GM15510 (cell line): ENCODE measurements around the gene EMC8.

Experiments
- POLR2A ChIP-seq: IDR thresholded peaks from 3 replicates; pipeline ENCODE4 v1.6.1; 2011; ENCODE audit warnings: borderline replicate concordance; ENCODE audit not compliant: insufficient read length; ENCODE audit errors: extremely low read depth

EMC8 gene

DNA sequence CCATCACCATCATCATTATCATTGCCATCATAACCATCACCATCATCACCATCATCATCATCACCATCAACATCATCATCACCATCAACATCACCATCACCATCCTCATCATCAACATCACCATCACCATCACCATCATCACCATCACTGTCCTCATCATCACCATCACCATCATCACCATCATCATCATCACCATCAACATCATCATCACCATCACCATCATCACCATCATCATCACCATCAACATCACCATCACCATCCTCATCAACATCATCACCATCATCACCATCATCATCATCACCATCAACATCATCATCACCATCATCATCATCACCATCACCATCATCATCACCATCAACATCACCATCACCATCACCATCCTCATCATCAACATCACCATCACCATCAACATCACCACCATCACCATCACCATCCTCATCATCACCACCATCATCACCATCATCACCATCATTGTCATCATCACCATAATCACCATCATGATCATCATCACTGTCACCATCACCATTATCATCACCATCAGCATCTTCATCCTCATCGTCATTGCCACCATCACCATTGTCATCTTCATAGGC, 24.1 kb upstream of the EMC8 start:
- TF ChIP-seq POLR2A, result no peak

DNA sequence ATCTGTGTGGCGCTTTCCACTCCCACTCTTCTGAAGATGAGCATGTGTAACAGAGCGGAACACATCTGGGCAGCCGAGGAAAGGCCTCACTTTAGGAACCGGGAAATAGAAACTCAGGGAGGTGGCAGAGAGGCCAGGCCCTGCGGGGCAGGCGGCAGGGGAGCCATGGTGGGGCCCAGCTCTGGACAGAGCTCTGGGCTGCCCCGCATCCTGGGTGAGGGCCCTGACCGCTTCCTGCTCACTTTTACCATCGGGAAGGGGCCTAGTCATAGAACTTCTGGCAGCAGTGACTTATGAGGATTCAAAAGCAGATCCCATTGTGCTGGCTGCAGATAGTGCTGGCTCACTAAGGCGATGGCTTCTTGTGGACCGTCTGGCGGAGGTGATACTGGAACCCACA, 22.8 kb upstream of the EMC8 start:
- no peak for TF ChIP-seq POLR2A

DNA sequence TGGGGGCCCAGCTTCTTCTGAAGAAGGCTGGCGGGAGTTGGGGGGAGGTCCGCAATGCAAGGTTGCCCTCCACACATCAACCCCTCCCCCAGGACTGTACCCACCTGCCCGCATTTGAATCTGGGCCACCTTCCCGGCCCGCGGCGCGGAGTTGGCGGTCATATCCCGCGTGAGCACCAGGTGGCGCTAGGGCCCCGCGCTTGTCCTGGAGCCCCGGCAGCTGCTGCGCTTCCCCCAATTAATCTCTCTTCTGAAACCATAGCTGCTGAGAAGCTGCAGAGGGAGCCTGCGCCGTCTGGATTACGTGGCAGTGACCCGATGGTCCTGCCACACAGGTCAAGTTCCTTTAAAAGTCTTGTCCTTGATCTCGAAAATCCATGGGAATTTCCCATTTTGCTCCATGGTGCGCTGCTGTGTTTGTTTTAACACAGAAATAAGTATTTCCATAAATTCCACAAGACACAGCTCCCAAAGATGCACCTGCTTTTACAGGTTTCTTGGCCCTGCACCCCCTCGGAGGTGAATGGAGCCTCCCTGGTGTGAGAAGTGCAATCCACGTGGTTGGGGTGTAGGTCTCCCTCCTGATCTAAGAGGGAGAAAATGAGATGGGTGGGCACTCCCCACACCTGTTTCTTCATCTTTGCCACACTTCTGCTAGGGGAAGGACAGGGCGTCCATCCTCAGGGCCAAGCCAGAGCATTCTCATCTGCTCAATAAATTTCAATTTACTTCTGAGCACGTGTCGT, 22.2 kb upstream of the EMC8 start:
- TF ChIP-seq POLR2A, result no peak

DNA sequence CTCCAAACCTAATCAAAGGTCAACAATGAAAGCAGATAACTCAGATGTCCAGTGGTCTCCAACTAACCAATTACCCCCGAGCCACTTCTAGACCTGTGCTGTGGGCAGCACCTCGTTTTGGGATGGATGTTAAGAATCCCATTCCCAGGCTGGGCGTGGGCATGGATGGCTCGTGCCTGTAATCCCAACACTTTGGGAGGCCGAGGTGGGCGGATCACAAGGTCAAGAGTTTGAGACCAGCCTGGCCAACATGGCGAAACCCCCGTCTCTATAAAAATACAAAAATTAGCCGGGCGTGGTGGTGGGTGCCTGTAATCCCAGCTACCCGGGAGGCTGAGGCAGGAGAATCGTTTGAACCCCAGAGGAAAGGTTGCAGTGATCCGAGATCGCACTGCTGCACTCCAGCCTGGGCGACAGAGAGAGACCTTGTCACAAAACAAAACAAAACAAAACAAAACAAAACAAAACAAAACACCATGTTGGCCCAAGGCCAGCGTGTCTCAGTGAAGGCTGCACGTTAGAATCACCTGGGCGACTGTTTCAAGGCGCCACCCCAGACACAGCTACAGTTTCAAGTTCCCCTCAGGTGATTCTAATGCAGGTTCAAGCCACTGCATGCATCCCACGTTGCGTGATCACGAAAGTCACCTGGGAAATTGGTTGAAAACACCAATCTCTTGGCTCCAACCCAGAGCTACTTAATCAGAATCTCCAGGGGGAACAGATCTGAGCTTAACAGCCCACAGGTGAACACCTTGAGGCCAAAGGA, 21.4 kb upstream of the EMC8 start:
- no peak for TF ChIP-seq POLR2A

DNA sequence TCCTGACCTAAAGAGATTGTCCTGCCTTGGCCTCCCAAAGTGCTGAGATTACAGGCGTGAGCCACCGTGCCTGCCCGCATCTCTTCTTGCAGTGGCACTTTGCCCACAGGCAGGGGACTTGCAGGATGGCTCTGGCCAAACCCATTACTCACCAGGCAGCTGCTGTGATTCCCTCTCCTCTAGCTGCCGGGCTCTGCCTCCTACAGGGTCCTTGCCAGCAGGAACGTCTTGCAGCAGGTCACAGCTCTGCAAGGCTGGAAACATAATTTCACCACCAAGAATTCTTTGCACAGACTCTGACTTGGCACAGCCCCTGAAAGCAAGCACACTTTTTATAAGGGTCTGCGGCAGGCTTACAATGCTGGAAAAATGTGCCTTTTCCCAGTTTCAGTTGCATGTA, 20.4 kb upstream of the EMC8 start:
- TF ChIP-seq POLR2A, result no peak

DNA sequence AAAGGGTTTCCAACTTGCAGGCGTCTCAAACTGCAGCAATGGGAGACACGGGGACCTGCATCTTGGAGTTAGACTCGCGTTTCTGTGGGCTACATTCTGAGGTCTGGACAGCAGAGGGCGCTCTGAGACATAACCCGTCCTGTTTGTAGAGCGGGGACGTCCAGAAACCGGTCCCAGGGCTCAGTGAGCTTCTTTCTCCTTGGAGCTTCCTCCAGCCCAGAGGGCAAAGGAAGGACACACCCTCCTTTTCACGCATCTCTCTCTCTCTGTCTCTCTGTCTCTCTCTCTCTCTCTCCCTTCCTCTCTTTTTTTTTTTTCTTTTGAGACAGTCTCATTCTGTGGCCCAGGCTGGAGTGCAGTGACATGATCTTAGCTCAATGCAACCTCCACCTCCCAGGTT, 19.9 kb upstream of the EMC8 start:
- no peak for TF ChIP-seq POLR2A

DNA sequence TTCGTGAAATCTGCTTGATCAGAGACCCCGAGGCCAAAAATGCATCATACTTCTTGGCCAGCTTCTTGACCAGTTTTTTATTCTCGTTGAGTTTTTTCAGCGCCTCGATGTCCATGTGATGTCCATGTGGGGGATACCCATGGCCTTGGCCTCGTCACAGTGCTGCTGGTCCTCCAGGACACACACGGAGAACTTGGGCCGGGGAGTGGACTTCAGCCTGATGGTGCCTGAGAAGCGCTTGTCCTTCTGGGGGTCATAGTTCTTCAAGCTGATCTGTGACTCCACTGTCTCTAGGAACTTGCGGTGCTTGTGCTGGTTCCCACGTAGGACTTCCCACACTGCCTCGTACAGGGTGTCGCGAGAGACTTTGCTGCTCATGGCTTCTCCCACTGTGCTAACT, 16.8 kb upstream of the EMC8 start:
- TF ChIP-seq POLR2A, result no peak

DNA sequence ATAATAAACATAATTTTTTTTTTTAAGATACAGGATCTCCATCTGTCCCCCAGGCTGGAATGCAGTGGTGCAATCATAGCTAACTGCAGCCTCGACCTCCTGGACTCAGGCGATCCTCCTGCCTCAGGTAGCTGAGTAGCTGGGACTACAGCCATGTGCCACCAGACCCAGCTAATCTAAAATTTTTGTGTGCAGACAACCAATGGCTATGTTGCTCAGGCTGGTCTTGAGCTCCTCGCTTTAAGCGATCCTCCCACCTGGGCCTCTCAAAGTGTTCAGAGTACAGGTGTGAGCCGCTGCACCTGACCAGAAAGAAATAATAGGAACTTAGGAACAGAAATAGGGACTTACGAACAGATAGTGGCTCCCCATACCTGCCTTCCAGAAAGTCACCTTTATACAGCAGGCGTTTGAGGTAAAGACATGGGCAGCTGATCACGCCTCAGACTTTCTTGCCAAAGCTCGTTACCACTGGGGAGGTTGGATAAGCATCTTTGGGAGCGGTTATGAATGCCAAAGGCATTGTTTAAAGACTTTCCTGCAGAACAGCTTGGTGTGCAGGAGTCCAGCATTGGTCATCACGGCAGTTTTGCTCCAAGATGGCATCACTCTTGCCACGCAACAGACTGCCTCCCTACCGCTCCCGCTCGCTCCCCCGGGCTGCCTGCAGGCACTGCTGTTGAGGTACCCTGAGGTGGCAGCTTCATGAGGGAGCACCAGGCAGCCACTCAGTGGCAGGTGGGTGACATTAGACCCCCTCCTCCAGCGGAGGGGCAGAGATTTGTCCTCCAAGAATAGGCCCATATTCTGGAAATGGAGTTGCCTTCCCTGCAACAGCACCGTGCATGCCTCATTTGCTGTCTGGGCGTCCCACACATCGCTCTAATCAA, 13.7 kb upstream of the EMC8 start:
- no peak for TF ChIP-seq POLR2A

DNA sequence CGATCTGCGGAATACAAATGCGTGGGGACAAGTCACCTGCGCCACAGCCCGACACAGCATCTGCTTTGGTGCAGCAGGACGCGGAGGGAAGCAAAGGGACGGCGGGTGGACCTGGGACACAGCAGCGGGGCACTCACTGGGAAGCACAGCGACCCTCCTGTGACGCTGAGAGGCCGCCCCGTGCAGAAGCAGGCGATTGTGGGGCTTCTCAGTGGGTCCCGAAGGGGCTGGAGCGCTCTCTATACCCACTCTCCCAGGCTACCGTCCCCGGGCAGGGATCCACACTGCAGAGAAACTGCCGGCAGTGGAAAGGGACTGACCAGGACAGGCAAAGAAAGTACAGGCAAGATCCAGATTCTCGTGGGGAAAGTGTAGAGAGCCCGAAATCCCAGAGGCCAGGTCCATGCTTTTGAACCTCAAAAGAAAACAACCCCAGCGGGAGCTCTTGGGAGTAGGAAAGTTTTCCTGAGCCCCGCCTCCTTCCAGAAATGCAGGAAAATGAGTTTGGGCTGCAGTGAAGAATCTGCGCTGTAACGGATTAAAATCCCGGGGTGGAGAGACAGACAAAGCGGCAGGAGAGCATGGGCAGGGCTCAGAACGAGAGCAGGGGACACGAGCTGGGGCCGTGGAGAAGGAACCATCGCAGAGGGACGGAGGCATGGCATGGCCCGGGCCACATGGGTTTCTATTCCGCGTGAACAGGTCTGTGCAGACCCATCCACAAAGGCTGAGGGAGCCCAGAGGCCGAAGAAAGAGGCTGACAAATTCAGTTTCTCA, 12.9 kb upstream of the EMC8 start:
- no peak for TF ChIP-seq POLR2A

DNA sequence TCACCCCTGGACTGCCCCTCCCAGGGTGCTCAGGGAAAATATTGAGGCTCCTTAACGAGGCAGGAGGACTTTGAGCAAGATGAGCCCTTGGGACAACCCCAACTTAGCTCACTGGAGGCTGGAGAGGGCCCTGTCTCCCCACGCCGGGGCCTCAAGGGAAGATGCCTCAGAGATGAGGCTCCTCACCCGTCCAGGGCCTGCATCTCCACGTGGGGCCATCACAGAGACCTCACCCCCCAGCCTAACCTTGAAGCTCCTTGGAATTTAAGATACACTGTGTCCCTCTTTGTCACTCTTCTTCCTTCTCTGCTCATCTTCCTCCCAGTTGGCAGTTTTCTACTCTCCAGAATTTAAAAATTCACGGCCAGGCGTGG, 11.4 kb upstream of the EMC8 start:
- no peak for TF ChIP-seq POLR2A

DNA sequence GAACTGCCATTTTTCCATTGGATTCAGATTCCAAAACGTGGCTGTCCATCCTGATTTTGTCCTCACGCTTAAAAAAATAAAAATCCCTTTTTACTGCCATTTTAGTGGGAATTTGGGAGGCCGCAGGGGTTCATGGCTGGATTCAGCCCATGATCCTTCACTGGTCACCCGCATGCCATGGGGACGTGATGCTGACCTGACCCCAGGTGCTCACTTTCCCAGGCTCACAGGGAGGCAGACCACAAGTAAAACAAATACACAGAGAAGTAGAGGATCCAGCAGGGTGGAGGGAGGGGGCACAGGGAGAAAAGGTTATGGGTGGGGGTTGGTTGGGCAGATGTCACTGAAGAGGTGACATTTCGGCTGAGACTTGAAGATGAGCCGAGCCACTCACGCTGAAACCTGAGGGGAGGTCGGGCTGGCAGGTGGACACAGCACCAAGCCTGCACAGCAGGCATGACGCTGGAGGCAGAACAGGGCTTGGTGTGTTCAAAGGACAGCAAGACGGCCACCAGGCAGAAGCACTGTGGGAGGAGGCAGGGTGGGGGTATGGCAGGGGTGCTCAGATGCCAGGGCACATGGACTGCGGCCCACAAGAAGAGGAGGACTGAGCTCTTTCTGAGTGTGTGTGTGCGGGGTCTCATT, 10.9 kb upstream of the EMC8 start:
- no peak for TF ChIP-seq POLR2A

DNA sequence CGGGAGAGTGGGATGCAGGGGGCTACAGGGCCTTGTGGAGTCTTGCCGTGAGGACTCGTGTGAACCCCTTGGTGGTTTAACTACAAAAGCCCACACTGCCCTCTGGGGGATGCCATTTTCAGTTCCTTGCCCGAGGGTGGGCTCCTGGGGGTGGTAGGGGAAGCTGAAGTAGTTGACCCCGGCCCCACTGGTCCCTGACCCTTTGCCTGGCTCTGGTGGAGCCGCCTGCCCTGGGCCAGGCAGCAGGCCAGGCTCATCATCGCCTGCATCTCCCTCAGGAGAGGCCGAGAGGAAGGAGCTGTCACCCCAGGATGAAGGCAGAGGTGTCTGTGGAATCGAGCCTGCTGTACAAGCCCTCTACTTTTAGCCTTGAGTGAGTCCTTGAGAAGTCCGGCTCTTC, 10.3 kb upstream of the EMC8 start:
- TF ChIP-seq POLR2A, result no peak

DNA sequence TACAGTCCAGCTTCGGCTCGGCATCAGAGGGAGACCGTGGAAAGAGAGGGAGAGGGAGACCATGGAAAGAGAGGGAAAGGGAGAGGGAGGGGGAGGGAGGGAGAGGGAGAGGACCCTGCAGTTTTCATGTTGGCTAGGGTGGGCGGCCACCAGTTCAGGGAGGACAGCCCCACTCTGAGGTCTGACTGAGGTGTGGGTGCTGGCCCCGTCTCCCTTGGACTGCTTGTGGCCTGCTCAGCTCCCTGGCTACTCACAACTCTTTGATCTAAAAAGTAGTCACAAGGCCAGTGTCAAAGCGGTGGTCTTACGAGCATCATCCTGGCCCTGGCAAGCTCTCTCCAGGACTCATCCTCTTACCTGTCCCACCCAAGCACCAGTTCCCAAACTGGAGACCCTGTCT, 9.6 kb upstream of the EMC8 start:
- TF ChIP-seq POLR2A, result no peak

DNA sequence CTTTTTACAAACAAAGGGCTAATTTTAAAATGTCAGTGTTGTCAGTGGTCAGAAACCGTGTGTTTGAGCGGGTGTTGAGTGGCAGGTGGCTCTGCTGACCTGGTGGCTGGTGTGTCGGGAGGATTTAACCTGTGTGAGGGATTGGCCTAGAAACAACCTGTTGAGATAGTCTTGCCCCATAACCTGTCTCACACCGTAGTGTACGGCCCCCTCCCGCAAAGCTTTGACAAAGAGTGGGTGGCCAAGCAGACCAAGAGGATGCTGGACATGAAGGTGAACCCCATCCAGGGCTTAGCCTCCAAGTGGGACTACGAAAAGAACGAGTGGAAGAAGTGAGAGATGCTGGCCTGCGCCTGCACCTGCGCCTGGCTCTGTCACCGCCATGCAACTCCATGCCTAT, 7.2 kb upstream of the EMC8 start:
- TF ChIP-seq POLR2A, result no peak

DNA sequence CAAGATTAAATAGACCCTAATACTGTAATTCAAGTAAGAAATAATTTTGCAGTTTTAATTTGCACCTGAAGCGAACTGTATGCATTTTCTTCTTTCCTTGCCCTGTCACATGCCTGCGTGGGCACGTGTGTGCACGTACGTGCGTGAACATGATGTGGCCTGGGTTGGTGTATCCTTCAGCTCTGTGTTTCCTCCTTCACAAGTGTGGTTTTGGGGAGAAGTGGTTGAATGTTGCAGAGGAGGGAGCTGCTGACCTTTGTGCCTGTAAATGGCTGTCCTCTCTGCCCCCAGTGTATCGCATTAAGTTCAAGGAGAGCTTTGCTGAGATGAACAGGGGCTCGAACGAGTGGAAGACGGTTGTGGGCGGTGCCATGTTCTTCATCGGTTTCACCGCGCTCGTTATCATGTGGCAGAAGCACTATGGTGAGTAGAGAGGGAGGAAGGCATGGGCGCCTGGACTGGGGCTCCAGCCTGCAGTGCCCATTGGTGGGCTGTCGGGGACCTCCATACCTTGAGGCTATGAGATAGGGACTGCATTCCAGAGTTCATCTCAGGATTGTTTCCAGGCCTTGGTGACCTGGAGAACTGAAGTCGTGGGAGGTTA, 6.2 kb upstream of the EMC8 start:
- no peak for TF ChIP-seq POLR2A
